Measurements from ENCODE around the gene RNF39. TPM values are rescaled to one million over a fixed set of nuclear protein-coding genes. Genes with fewer than 3 reads are reported as not detected.
A peak's percentile ranks its signal among the peaks of the same experiment; 100 is the strongest.

RNF39 gene
- total and polyA plus RNA-seq, 4 experiments from 2014 or later: 0.21 TPM; not detected in 3

GRCh38 chr6:30113003-30113759, 37.6 kb upstream of the RNF39 start, which contains the start of gene TRIM31:
Gene TRIM31, minus strand, starts transcription at chr6:30113090. Its CDS starts 285 bp downstream, at chr6:30112805.
- CTCF ChIA-PET (ENCODE audit: partially characterized antibody): interaction anchor here (2.4 kb wide), 1 partner anchor 10 kb away, joined by 10 read pairs; no protein-coding TSS in a partner anchor
- peaks cover 7% of the 10 kb centered on the region for H3K27me3 ChIP-seq (ENCODE audit: insufficient read depth, low read length)
- DNase-seq: no peak
- Mint-ChIP-seq H3K9me3 (no peaks in the 10 kb centered on the region), H3K4me1 (peaks cover 0 to 6% (median 3%) of the 10 kb centered on the region in 4 donors), H3K4me3 (no peak within 1 kb of the TSS), H3K36me3 (no peaks in the 10 kb centered on the region), H3K27me3 (peaks cover 30 to 39% of the 10 kb centered on the region in 2 donors), H3K27ac (no peak within 1 kb of the TSS)
- H3K4me1 ChIP-seq (ENCODE audit: insufficient read depth, low read length): no peaks in the 10 kb centered on the region
- intact Hi-C loops (cut with micrococcal nuclease): no loop called here
- no peak within 1 kb of the TSS for H3K27ac ChIP-seq (ENCODE audit: low read depth, low read length)
- no peaks in the 10 kb centered on the region for H3K36me3 ChIP-seq (ENCODE audit: insufficient read depth, low read length)
- H3K9me3 ChIP-seq (ENCODE audit: control insufficient read depth in 1 of 2, low read length in 2 of 2): no peaks in the 10 kb centered on the region
- H3K4me3 ChIP-seq (ENCODE audit: low read length in 2 of 2): no peak within 1 kb of the TSS
- POLR2A ChIA-PET (ENCODE audit: partially characterized antibody): no interaction called here

DNA sequence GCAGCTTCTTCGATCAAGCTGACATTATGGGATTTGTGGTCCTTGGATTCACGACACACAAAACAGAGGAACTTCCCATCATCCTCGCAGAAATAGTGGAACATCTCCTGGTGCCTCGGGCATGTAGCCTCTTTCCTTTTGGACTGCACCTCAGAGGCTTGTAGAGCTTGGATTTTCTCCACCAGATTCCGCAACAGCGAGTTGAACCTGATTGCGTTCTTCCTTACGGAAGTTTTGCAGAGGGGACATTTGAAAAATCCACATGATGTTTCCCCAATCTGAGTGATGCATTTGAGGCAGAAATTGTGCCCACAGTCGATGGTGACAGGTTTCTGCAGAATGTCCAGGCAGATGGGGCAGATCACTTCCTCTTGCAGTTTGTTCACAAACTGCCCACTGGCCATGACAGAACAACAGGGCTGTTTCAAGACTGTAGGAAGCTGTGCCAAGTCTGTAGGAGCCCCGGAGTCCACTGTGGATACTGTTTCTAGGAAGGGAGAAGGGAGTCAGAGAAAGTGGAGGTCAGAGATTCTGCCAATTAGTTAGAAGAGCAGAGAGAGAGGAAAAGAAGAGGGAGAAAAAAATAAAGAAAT, 36.9 kb upstream of the RNF39 start:
- no peak for DNase-seq
- no peak overlapping the region for H3K27ac Mint-ChIP-seq
- CTCF ChIA-PET (ENCODE audit: partially characterized antibody): interaction anchor here (2.3 to 2.4 kb wide), 2 partner anchors 9 to 20 kb away, joined by 8 to 10 read pairs; no protein-coding TSS in a partner anchor

GRCh38 chr6:30111266-30111856, 35.8 kb upstream of the RNF39 start:
- H3K36me3 Mint-ChIP-seq: no peaks in the 10 kb centered on the region
- Histone ChIP-seq H3K27me3 (ENCODE audit: insufficient read depth, low read length) (peaks cover 7% of the 10 kb centered on the region), H3K4me3 (ENCODE audit: low read length in 2 of 2) (no peak overlapping the region), H3K36me3 (ENCODE audit: insufficient read depth, low read length) (no peaks in the 10 kb centered on the region), H3K4me1 (ENCODE audit: insufficient read depth, low read length) (no peaks in the 10 kb centered on the region), H3K9me3 (ENCODE audit: control insufficient read depth in 1 of 2, low read length in 2 of 2) (no peaks in the 10 kb centered on the region), H3K27ac (ENCODE audit: low read depth, low read length) (no peak overlapping the region)
- no peak overlapping the region for H3K4me3 Mint-ChIP-seq
- H3K4me1 Mint-ChIP-seq: peaks cover 0 to 6% (median 3%) of the 10 kb centered on the region in 4 donors
- peaks cover 32 to 37% of the 10 kb centered on the region in 2 donors for H3K27me3 Mint-ChIP-seq
- intact Hi-C loops (cut with micrococcal nuclease): no loop called here
- no peaks in the 10 kb centered on the region for H3K9me3 Mint-ChIP-seq
- no peak for DNase-seq
- CTCF ChIA-PET (ENCODE audit: partially characterized antibody): interaction anchor here (2.3 to 2.4 kb wide), 2 partner anchors 8 to 21 kb away, joined by 8 to 10 read pairs; no protein-coding TSS in a partner anchor
- H3K27ac Mint-ChIP-seq: no peak overlapping the region
- POLR2A ChIA-PET (ENCODE audit: partially characterized antibody): no interaction called here

More for the DNA sequence above, 36.9 kb upstream of the RNF39 start:
- Mint-ChIP-seq H3K4me1 (peaks cover 0 to 6% (median 3%) of the 10 kb centered on the region in 4 donors), H3K9me3 (no peaks in the 10 kb centered on the region), H3K36me3 (no peaks in the 10 kb centered on the region), H3K4me3 (no peak overlapping the region), H3K27me3 (peaks cover 31 to 38% of the 10 kb centered on the region in 2 donors)
- intact Hi-C loops (cut with micrococcal nuclease): no loop called here
- Histone ChIP-seq H3K27me3 (ENCODE audit: insufficient read depth, low read length) (peaks cover 7% of the 10 kb centered on the region), H3K9me3 (ENCODE audit: control insufficient read depth in 1 of 2, low read length in 2 of 2) (no peaks in the 10 kb centered on the region), H3K4me3 (ENCODE audit: low read length in 2 of 2) (no peak overlapping the region), H3K4me1 (ENCODE audit: insufficient read depth, low read length) (no peaks in the 10 kb centered on the region), H3K36me3 (ENCODE audit: insufficient read depth, low read length) (no peaks in the 10 kb centered on the region), H3K27ac (ENCODE audit: low read depth, low read length) (no peak overlapping the region)
- POLR2A ChIA-PET (ENCODE audit: partially characterized antibody): no interaction called here

GRCh38 chr6:30104661-30105060, 29.1 kb upstream of the RNF39 start:
- Mint-ChIP-seq H3K4me3 (peak overlapping the region in 1 of 8 donors; percentile 40), H3K4me1 (peaks cover 22 to 38% (median 33%) of the 10 kb centered on the region in 4 donors), H3K27me3 (peaks cover 20 to 26% of the 10 kb centered on the region in 2 donors), H3K9me3 (peaks cover 0 to 2% (median 0%) of the 10 kb centered on the region in 8 donors), H3K27ac (no peak overlapping the region), H3K36me3 (no peaks in the 10 kb centered on the region)
- H3K4me3 ChIP-seq (ENCODE audit: low read length in 2 of 2): no peak overlapping the region
- CTCF ChIA-PET (ENCODE audit: partially characterized antibody): interaction anchor here (0.7 to 6.7 kb wide), 11 partner anchors 7 to 257 kb away, joined by 3 to 263 read pairs (median 10); partner anchors contain the start of genes POLR1H, TRIM31 and TRIM40
- no peaks in the 10 kb centered on the region for H3K9me3 ChIP-seq (ENCODE audit: control insufficient read depth in 1 of 2, low read length in 2 of 2)
- H3K4me1 ChIP-seq (ENCODE audit: insufficient read depth, low read length): peaks cover 35% of the 10 kb centered on the region
- no peak overlapping the region for H3K27ac ChIP-seq (ENCODE audit: low read depth, low read length)
- H3K36me3 ChIP-seq (ENCODE audit: insufficient read depth, low read length): no peaks in the 10 kb centered on the region
- POLR2A ChIA-PET (ENCODE audit: partially characterized antibody): interaction anchor here (4.0 kb wide), 1 partner anchor 26 kb away, joined by 38 read pairs; no protein-coding TSS in a partner anchor
- intact Hi-C loops (cut with micrococcal nuclease): no loop called here
- H3K27me3 ChIP-seq (ENCODE audit: insufficient read depth, low read length): peaks cover 7% of the 10 kb centered on the region
- no peak for DNase-seq

DNA sequence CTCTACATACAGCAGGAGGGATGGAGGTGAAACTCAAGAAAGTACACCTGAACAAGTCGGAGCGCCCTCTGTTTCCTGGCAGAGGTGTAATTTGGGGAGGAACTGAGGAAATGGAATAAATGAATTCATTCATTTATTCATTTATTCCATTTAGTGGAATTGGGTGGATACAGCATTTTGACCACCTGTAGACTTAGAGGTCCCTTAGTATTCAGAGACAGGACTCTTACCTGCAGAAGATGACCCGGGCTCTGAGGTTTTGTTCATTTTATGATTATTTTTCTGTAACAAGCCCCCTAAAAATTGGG, 28.3 kb upstream of the RNF39 start:
- POLR2A ChIA-PET (ENCODE audit: partially characterized antibody): interaction anchor here (1.0 to 4.0 kb wide), 8 partner anchors 27 to 222 kb away, joined by 3 to 38 read pairs (median 7); partner anchors contain the start of genes POLR1H, PPP1R11 and RNF39
- intact Hi-C loops (cut with micrococcal nuclease): loop anchor here (1.0 to 2.0 kb wide), 4 partner anchors 27 to 293 kb away; no protein-coding TSS in a partner anchor
- Histone ChIP-seq H3K27ac (ENCODE audit: low read depth, low read length) (no peak overlapping the region), H3K4me1 (ENCODE audit: insufficient read depth, low read length) (peaks cover 35% of the 10 kb centered on the region), H3K4me3 (ENCODE audit: low read length in 2 of 2) (peak overlapping the region in 1 of 2 donors; percentile 48), H3K27me3 (ENCODE audit: insufficient read depth, low read length) (peaks cover 7% of the 10 kb centered on the region), H3K9me3 (ENCODE audit: control insufficient read depth in 1 of 2, low read length in 2 of 2) (no peaks in the 10 kb centered on the region), H3K36me3 (ENCODE audit: insufficient read depth, low read length) (no peaks in the 10 kb centered on the region)
- no peaks in the 10 kb centered on the region for H3K36me3 Mint-ChIP-seq
- peaks cover 0 to 2% (median 0%) of the 10 kb centered on the region in 8 donors for H3K9me3 Mint-ChIP-seq
- peak overlapping the region in 4 of 7 donors; percentile 71 to 86 (median 78) for H3K27ac Mint-ChIP-seq
- H3K27me3 Mint-ChIP-seq: peaks cover 22 to 27% of the 10 kb centered on the region in 2 donors
- no peak for DNase-seq
- CTCF ChIA-PET (ENCODE audit: partially characterized antibody): interaction anchor here (0.7 to 6.7 kb wide), 23 partner anchors 8 to 291 kb away, joined by 3 to 263 read pairs (median 4); partner anchors contain the start of genes POLR1H, PPP1R11, TRIM31 and TRIM40
- peaks cover 22 to 44% (median 33%) of the 10 kb centered on the region in 4 donors for H3K4me1 Mint-ChIP-seq
- peak overlapping the region; percentile 84 to 94 (median 90) for H3K4me3 Mint-ChIP-seq

DNA sequence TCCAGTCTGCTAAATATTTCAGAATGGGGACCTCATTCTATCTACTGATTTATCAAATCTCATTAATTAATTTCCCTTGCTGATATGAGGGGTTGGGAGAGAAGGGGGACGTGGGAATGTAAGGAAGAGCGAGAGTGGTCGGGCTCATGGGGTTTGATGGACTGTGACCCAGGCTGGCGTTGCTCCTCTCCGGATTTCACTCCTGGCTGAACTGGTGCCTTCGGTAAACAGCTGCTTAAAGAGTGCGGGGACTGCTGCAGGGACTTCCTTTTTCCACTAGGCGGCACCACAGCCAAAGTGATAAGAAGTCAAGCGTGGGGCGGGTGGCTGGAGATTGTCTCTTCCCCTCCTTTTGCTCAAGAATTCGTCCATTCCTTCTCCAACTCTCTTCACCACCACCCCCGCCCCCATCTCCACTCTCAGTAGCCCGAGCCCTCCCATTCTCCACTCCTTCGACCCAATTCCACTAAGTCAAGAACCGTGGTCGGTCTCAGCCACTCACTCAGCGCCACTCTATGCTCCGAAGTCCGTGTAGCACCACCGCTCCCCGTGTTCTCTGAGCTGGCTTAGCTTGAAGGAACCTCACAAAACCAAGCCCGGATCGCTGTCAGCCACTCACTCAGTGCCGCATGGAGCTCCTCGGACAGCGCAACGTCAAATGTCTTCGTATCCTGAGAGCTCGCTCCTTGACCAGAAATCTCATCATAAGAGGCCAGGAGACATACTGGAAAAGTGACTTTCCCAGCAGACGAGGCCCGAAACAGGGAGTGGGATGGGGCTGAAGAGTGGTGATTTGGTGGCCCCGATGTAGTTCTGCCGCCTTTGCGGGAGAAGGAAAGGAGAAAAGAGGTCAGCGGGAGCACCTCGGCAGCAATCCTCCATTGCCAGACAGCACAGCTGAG, 27.7 kb upstream of the RNF39 start:
- Histone ChIP-seq H3K36me3 (ENCODE audit: insufficient read depth, low read length) (no peaks in the 10 kb centered on the region), H3K27me3 (ENCODE audit: insufficient read depth, low read length) (peaks cover 13% of the 10 kb centered on the region)
- POLR2A ChIA-PET (ENCODE audit: partially characterized antibody): interaction anchor here (0.7 to 4.0 kb wide), 10 partner anchors 9 to 223 kb away, joined by 3 to 38 read pairs (median 6); partner anchors contain the start of genes POLR1H, PPP1R11 and RNF39

More for the DNA sequence above, 27.7 kb upstream of the RNF39 start:
- peak; percentile 82 to 84 (median 83) for DNase-seq
- Mint-ChIP-seq H3K9me3 (peaks cover 0 to 2% (median 0%) of the 10 kb centered on the region in 8 donors), H3K27ac (peak overlapping the region; percentile 61 to 93 (median 76)), H3K4me1 (peaks cover 26 to 48% (median 38%) of the 10 kb centered on the region in 4 donors), H3K4me3 (peak overlapping the region; percentile 84 to 94 (median 90)), H3K27me3 (peaks cover 25 to 28% of the 10 kb centered on the region in 2 donors), H3K36me3 (no peaks in the 10 kb centered on the region)
- Histone ChIP-seq H3K9me3 (ENCODE audit: control insufficient read depth in 1 of 2, low read length in 2 of 2) (no peaks in the 10 kb centered on the region), H3K27ac (ENCODE audit: low read depth, low read length) (peak overlapping the region; percentile 20), H3K4me3 (ENCODE audit: low read length in 2 of 2) (peak overlapping the region; percentile 19 to 48), H3K4me1 (ENCODE audit: insufficient read depth, low read length) (peaks cover 37% of the 10 kb centered on the region)
- CTCF ChIA-PET (ENCODE audit: partially characterized antibody): interaction anchor here (0.7 to 6.7 kb wide), 24 partner anchors 7 to 295 kb away, joined by 3 to 263 read pairs (median 4); partner anchors contain the start of genes POLR1H, PPP1R11, TRIM31 and TRIM40
- intact Hi-C loops (cut with micrococcal nuclease): loop anchor here (1.0 to 2.0 kb wide), 5 partner anchors 28 to 294 kb away; partner anchors contain the start of gene POLR1H
